Gastroesophageal sphincter (tissue), 3 donors: ENCODE data around the gene FAM219B.

Source experiments
- CTCF ChIP-seq, 4 experiments: fragments of 200-600 bp in 2 of 4; fragments of 450-650 bp in 2 of 4; sonication (generic) in 1 of 4; IDR thresholded peaks; one replicate each; pipeline ENCODE4 v1.5.1; 2017 to 2019; ENCODE audit warnings: antibody characterized with exemption in 4 of 4, mild to moderate bottlenecking in 2 of 4, moderate library complexity in 2 of 4
- EP300 ChIP-seq: sonication (generic); formaldehyde crosslinking; IDR thresholded peaks from one replicate; pipeline ENCODE4 v1.6.1; 2017; ENCODE audit warnings: antibody characterized with exemption, mild to moderate bottlenecking
- POLR2A ChIP-seq, 2 donors: fragments of 450-650 bp; IDR thresholded peaks; one replicate each; pipeline ENCODE4 v1.6.1; 2017; ENCODE audit warnings: antibody characterized with exemption in 2 of 2, mild to moderate bottlenecking in 2 of 2, moderate library complexity in 1 of 2
- POLR2AphosphoS5 ChIP-seq: sonication (generic); formaldehyde crosslinking; IDR thresholded peaks from one replicate; pipeline ENCODE4 v1.6.1; 2017; ENCODE audit warnings: antibody characterized with exemption

GRCh38 chr15:74873756-74874424 lies 32.8 kb downstream of the FAM219B start:
- TF ChIP-seq CTCF (IDR thresholded peaks at IDR 0.05) (no peak), POLR2A (IDR thresholded peaks at IDR 0.05) (no peak), EP300 (no peak), POLR2AphosphoS5 (no peak)
